Measurements from ENCODE around the gene IFNA13.
A peak's percentile ranks its signal among the peaks of the same experiment; 100 is the strongest.

The IFNA13 gene

GRCh38 chr9:21357479-21358460, 10.1 kb downstream of the IFNA13 start:
- in situ Hi-C loops (cut with MboI; ENCODE audit: low sequenced_read_pairs, unreplicated experiment): no loop called here
- TF ChIP-seq CTCF (IDR thresholded peaks at IDR 0.05; ENCODE audit: borderline replicate concordance, control extremely low read depth, extremely low read depth, insufficient read depth, missing control alignments): no peak
- peak; percentile 33 for DNase-seq (ENCODE audit: low spot score)

- no peak for TF ChIP-seq CTCF (IDR thresholded peaks at IDR 0.05; ENCODE audit: borderline replicate concordance, control extremely low read depth, extremely low read depth, insufficient read depth, missing control alignments)
- DNase-seq (ENCODE audit: low spot score): no peak
- in situ Hi-C loops (cut with MboI; ENCODE audit: low sequenced_read_pairs, unreplicated experiment): no loop called here
These were observed 17.1 kb downstream of the IFNA13 start, which contains the start of gene IFNA6 for GRCh38 chr9:21350787-21351186. IFNA6 (minus strand) TSS chr9:21350887; CDS start chr9:21350887, 0 bp downstream.

GRCh38 chr9:21348430-21348970, 19.4 kb downstream of the IFNA13 start:
- in situ Hi-C loops (cut with MboI; ENCODE audit: low sequenced_read_pairs, unreplicated experiment): no loop called here
- no peak for DNase-seq (ENCODE audit: low spot score)
- no peak for TF ChIP-seq CTCF (IDR thresholded peaks at IDR 0.05; ENCODE audit: borderline replicate concordance, control extremely low read depth, extremely low read depth, insufficient read depth, missing control alignments)

GRCh38 chr9:21340735-21341134, 27.1 kb downstream of the IFNA13 start:
- TF ChIP-seq CTCF (IDR thresholded peaks at IDR 0.05; ENCODE audit: borderline replicate concordance, control extremely low read depth, extremely low read depth, insufficient read depth, missing control alignments): no peak
- in situ Hi-C loops (cut with MboI; ENCODE audit: low sequenced_read_pairs, unreplicated experiment): no loop called here
- DNase-seq (ENCODE audit: low spot score): no peak

- no peak for TF ChIP-seq CTCF (IDR thresholded peaks at IDR 0.05; ENCODE audit: borderline replicate concordance, control extremely low read depth, extremely low read depth, insufficient read depth, missing control alignments)
- in situ Hi-C loops (cut with MboI; ENCODE audit: low sequenced_read_pairs, unreplicated experiment): no loop called here
- DNase-seq (ENCODE audit: low spot score): no peak
These were observed 31.4 kb downstream of the IFNA13 start for GRCh38 chr9:21336457-21336856.

- TF ChIP-seq CTCF (IDR thresholded peaks at IDR 0.05; ENCODE audit: borderline replicate concordance, control extremely low read depth, extremely low read depth, insufficient read depth, missing control alignments): no peak
- in situ Hi-C loops (cut with MboI; ENCODE audit: low sequenced_read_pairs, unreplicated experiment): no loop called here
- DNase-seq (ENCODE audit: low spot score): peak; percentile 93
These were observed 32.9 kb downstream of the IFNA13 start, which contains the start of gene KLHL9 for GRCh38 chr9:21334701-21335632. KLHL9 (minus strand) TSS chr9:21335404; CDS start chr9:21334859, 545 bp downstream.
